ENCODE results near the gene STEAP1B. TPM values are rescaled to one million over a fixed set of nuclear protein-coding genes. Genes with fewer than 3 reads are reported as not detected.

Gene STEAP1B
- total and polyA plus RNA-seq, 2 of the 4 experiments (the other 2 are of a cell fraction) = 7.9 to 13.8 TPM

GRCh38 chr7:22371878-22372277 is 128.1 kb downstream of the STEAP1B start:
- Histone ChIP-seq H2AFZ (replicated peaks; ENCODE audit: low read length, poor library complexity) (no peak overlapping the region), H3K18ac (ENCODE audit: low read depth, low read length) (no peak overlapping the region), H2AK5ac (ENCODE audit: low read depth, low read length) (no peak overlapping the region), H3K56ac (ENCODE audit: extremely low read depth, insufficient read depth, low read length) (no peak overlapping the region), H4K5ac (ENCODE audit: low read depth, low read length) (no peak overlapping the region), H3K14ac (replicated peaks; ENCODE audit: low read depth, low read length) (no peak overlapping the region), H3K23ac (ENCODE audit: low read depth, low read length) (no peak overlapping the region), H3K79me1 (ENCODE audit: low read depth in 1 of 2, low read length in 2 of 2) (no peaks in the 10 kb centered on the region), H3K9me3 (ENCODE audit: control insufficient read depth, insufficient read depth, low read length) (no peaks in the 10 kb centered on the region), H3K9me1 (ENCODE audit: insufficient read depth, low read length) (no peaks in the 10 kb centered on the region), H3K4me2 (ENCODE audit: low read depth, low read length) (no peak overlapping the region), H3K27ac (ENCODE audit: insufficient read depth, low read length) (no peak overlapping the region), H3K4me1 (ENCODE audit: control insufficient read depth, insufficient read depth, low read length) (no peaks in the 10 kb centered on the region), H4K8ac (ENCODE audit: low read depth in 2 of 2, low read length in 2 of 2) (no peak overlapping the region), H3K4me3 (ENCODE audit: insufficient read depth, low read depth, low read length) (no peak overlapping the region), H3K9ac (ENCODE audit: low read depth, low read length) (no peak overlapping the region), H3K27me3 (ENCODE audit: control insufficient read depth, insufficient read depth, low read length) (no peaks in the 10 kb centered on the region; the same call in 1 of the 2 replicates), H2AK9ac (replicated peaks; ENCODE audit: low read depth, low read length, poor library complexity) (no peak overlapping the region), H2BK120ac (ENCODE audit: low read depth, low read length) (no peak overlapping the region), H2BK5ac (ENCODE audit: low read depth, low read length, poor library complexity, severe bottlenecking) (no peak overlapping the region), H4K91ac (ENCODE audit: insufficient read depth, low read depth, low read length) (no peak overlapping the region), H4K20me1 (ENCODE audit: insufficient read depth, low read length) (no peaks in the 10 kb centered on the region), H3K4ac (ENCODE audit: low read depth, low read length) (no peak overlapping the region), H3K36me3 (ENCODE audit: control insufficient read depth, insufficient read depth, low read length) (no peaks in the 10 kb centered on the region), H2BK20ac (ENCODE audit: low read depth, low read length) (no peak overlapping the region), H2BK15ac (ENCODE audit: low read depth, low read length) (no peak overlapping the region)
- DNase-seq (no peak), ATAC-seq (ENCODE audit: low read depth) (no peak)
- no TSS peak for BruUV-seq (replicated peaks)
- ChIA-PET POLR2A (ENCODE audit: unreplicated experiment) (no interaction called here), CTCF (no interaction called here)
- dilution Hi-C loops (cut with HindIII; ENCODE audit: low sequenced_read_pairs, unreplicated experiment) (no loop called here), in situ Hi-C loops (cut with MboI; ENCODE audit: low sequenced_read_pairs) (no loop called here), intact Hi-C loops (cut with micrococcal nuclease) (no loop called here)
- TF ChIP-seq CEBPB (IDR thresholded peaks at IDR 0.05; ENCODE audit: low read depth, low read length) = peak; percentile 41; the same call in 1 of the 2 replicates
- no peak for TF ChIP-seq RAD21 (IDR thresholded peaks at IDR 0.05; ENCODE audit: low read length)

Other genes starting within 250 kb of the STEAP1B start
- 0.18 and 0.28 TPM in 2 replicates for gene RAPGEF5, start 143.0 kb downstream of the STEAP1B start, total RNA-seq (2012; rRNA removed)
- 0.05 and 0.09 TPM in 2 replicates for gene RAPGEF5, start 143.0 kb downstream of the STEAP1B start, polyA plus RNA-seq (2012; rRNA removed)
- gene IL6, start 227.0 kb upstream of the STEAP1B start, total RNA-seq (2012; rRNA removed) = 15.2 and 18.3 TPM in 2 replicates
- 45.2 and 50.8 TPM in 2 replicates for gene IL6, start 227.0 kb upstream of the STEAP1B start, polyA plus RNA-seq (2012; rRNA removed)